HUES6 (cell line): Measurements from ENCODE around the gene SIRPD.

Experiments
- H3K27ac ChIP-seq: 2 replicates; pipeline ENCODE4 v1.7.0; 2013; ENCODE audit warnings: low read depth, mild to moderate bottlenecking, low read length, inconsistent platforms
- H3K27me3 ChIP-seq: 2 replicates; pipeline ENCODE4 v1.6.1; 2013; ENCODE audit warnings: low read length; ENCODE audit not compliant: control insufficient read depth, insufficient read depth
- H3K36me3 ChIP-seq: 2 replicates; pipeline ENCODE4 v1.6.1; 2013; ENCODE audit warnings: low read length; ENCODE audit not compliant: control insufficient read depth, insufficient read depth
- H3K4me1 ChIP-seq: 2 replicates; pipeline ENCODE4 v1.6.1; 2013; ENCODE audit warnings: low read length; ENCODE audit not compliant: control insufficient read depth, insufficient read depth
- H3K4me3 ChIP-seq: 2 replicates; pipeline ENCODE4 v1.5.1; 2013; ENCODE audit warnings: low read depth, low read length
- H3K9ac ChIP-seq: one replicate; pipeline ENCODE4 v1.6.1; 2013; ENCODE audit warnings: mild to moderate bottlenecking, low read length
- H3K9me3 ChIP-seq: 2 replicates; pipeline ENCODE4 v1.6.1; 2013; ENCODE audit warnings: low read depth, low read length; ENCODE audit not compliant: control insufficient read depth, insufficient read depth

SIRPD gene

GRCh38 chr20:1569415-1569881 lies 11.9 kb upstream of the SIRPD start:
- H3K27ac ChIP-seq, result no peak overlapping the region
- H3K27me3 ChIP-seq, result no peaks in the 10 kb centered on the region

DNA sequence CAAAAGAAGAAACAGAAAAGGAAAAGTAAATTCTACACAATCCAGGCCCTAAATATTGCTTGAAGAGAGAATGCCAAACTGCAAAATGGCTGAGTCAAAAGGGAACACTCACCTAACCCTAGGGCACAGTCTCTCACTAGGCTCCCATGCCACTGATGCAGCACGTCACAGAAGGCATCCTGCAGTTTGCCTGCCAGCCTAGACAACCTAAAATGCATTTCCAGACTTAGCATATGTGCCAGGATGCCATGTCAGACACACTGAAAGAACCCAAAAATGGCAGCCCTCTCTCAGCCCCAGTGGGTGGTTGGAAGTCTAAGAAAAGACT lies 10.6 kb upstream of the SIRPD start:
- Histone ChIP-seq H3K9ac (no peak overlapping the region), H3K4me1 (peaks cover 2% of the 10 kb centered on the region; the same call in 1 of the 2 replicates), H3K27me3 (no peaks in the 10 kb centered on the region)

More at GRCh38 chr20:1569415-1569881, 11.9 kb upstream of the SIRPD start:
- Histone ChIP-seq H3K9ac (no peak overlapping the region), H3K9me3 (no peaks in the 10 kb centered on the region), H3K4me3 (no peak overlapping the region), H3K4me1 (peaks cover 2% of the 10 kb centered on the region; the same call in 1 of the 2 replicates), H3K36me3 (no peaks in the 10 kb centered on the region)

GRCh38 chr20:1567392-1568162 lies 10.1 kb upstream of the SIRPD start:
- no peak overlapping the region for H3K27ac ChIP-seq
- no peaks in the 10 kb centered on the region for H3K27me3 ChIP-seq
- H3K4me3 ChIP-seq, result no peak overlapping the region
- no peak overlapping the region for H3K9ac ChIP-seq
- no peaks in the 10 kb centered on the region for H3K9me3 ChIP-seq
- no peaks in the 10 kb centered on the region for H3K36me3 ChIP-seq
- peaks cover 2% of the 10 kb centered on the region; the same call in 1 of the 2 replicates for H3K4me1 ChIP-seq

More for the DNA sequence above, 10.6 kb upstream of the SIRPD start:
- Histone ChIP-seq H3K9me3 (no peaks in the 10 kb centered on the region), H3K4me3 (no peak overlapping the region), H3K27ac (no peak overlapping the region), H3K36me3 (no peaks in the 10 kb centered on the region)

- H3K36me3 ChIP-seq, result no peaks in the 10 kb centered on the region
- H3K27me3 ChIP-seq, result no peaks in the 10 kb centered on the region
- no peak overlapping the region for H3K9ac ChIP-seq
- no peaks in the 10 kb centered on the region for H3K9me3 ChIP-seq
- no peak overlapping the region for H3K4me3 ChIP-seq
- H3K27ac ChIP-seq, result no peak overlapping the region
- H3K4me1 ChIP-seq, result peaks cover 2% of the 10 kb centered on the region; the same call in 1 of the 2 replicates
Observed at GRCh38 chr20:1566701-1567100, 9.2 kb upstream of the SIRPD start.

GRCh38 chr20:1565461-1565860 lies 8.0 kb upstream of the SIRPD start:
- Histone ChIP-seq H3K36me3 (no peaks in the 10 kb centered on the region), H3K9ac (no peak overlapping the region), H3K4me1 (peaks cover 2% of the 10 kb centered on the region; the same call in 1 of the 2 replicates), H3K9me3 (no peaks in the 10 kb centered on the region), H3K4me3 (no peak overlapping the region), H3K27me3 (no peaks in the 10 kb centered on the region), H3K27ac (no peak overlapping the region)

DNA sequence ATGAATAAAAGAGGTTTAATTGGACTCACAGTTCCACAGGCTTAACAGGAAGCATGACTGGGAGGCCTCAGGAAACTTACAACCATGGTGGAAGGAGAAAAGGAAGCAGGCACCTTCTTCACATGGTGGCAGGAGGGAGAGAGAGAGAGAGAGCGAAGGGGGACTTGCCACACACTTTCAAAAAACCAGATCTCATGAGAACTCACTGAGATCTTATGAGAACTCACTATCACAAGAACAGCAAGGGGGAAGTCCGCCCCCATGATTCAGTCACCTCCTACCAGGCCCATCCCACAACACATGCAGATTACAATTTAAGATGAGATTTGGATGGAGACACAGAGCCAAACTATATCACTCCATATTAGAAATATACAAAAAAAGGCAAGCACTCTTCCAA lies 6.1 kb upstream of the SIRPD start:
- H3K27me3 ChIP-seq, result no peaks in the 10 kb centered on the region
- no peak overlapping the region for H3K27ac ChIP-seq
- no peak overlapping the region for H3K4me3 ChIP-seq
- H3K4me1 ChIP-seq, result no peaks in the 10 kb centered on the region; the same call in 1 of the 2 replicates
- no peaks in the 10 kb centered on the region for H3K36me3 ChIP-seq
- no peak overlapping the region for H3K9ac ChIP-seq
- H3K9me3 ChIP-seq, result no peaks in the 10 kb centered on the region

DNA sequence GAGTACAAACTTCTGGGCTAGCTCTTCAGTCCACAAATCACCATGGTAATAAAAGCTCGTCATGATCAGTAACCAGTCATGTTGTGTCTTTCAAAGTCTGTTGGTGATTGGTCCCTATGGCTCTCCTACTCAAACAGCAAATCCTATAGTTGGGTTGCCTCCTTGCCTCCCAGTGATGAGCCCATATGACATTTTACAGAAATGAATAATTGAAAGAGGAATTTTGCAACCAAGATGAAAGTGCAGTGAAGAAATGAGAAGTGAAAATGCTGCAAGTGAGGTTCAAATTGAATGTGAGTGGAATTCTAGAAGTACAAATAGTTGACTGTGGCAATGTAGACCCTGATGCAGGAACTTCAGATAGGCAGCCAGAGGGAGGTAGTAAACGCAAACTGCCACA lies 5.1 kb upstream of the SIRPD start:
- no peak overlapping the region for H3K4me3 ChIP-seq
- H3K9ac ChIP-seq, result no peak overlapping the region
- no peak overlapping the region for H3K27ac ChIP-seq
- no peaks in the 10 kb centered on the region for H3K27me3 ChIP-seq
- H3K36me3 ChIP-seq, result no peaks in the 10 kb centered on the region
- H3K9me3 ChIP-seq, result no peaks in the 10 kb centered on the region
- H3K4me1 ChIP-seq, result no peaks in the 10 kb centered on the region; the same call in 1 of the 2 replicates

- Histone ChIP-seq H3K36me3 (no peaks in the 10 kb centered on the region), H3K4me1 (no peaks in the 10 kb centered on the region), H3K9ac (no peak overlapping the region), H3K9me3 (no peaks in the 10 kb centered on the region), H3K4me3 (no peak overlapping the region), H3K27ac (no peak overlapping the region), H3K27me3 (no peaks in the 10 kb centered on the region)
Observed at GRCh38 chr20:1561350-1561749, 3.8 kb upstream of the SIRPD start.

GRCh38 chr20:1555952-1556351 lies 1.6 kb downstream of the SIRPD start:
- Histone ChIP-seq H3K9me3 (peaks cover 6% of the 10 kb centered on the region; the same call in 1 of the 2 replicates), H3K4me3 (no peak overlapping the region), H3K27me3 (no peaks in the 10 kb centered on the region), H3K27ac (no peak overlapping the region), H3K9ac (no peak overlapping the region), H3K4me1 (no peaks in the 10 kb centered on the region), H3K36me3 (no peaks in the 10 kb centered on the region)

DNA sequence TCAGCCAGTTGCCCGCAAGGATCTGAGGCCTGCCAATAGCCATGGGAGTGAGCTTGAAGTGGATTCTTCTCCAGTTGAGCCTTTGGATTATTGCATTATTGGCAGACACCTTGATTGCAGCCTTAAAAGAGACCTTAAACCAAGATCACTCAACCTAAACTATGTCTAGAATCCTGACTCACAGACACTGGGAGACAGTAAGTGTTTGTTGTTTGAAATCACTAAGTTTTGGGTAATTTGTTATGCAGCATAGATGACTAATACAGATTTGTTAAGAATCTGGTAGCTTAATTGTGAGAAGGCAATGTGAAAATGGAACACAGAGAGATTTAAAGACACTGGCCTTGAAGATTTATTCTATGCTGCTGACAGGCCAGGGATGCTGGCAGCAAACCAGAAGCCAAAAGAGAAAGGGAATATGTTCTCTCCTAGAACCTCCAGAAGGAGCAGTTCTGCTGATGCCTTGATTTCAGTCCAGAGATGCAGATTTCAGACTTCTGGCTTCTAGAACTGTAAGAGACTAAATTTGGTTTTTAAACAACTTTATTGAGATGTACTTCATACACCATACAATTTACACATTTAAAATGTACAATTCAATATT lies 17.6 kb downstream of the SIRPD start:
- Histone ChIP-seq H3K9me3 (no peaks in the 10 kb centered on the region), H3K27me3 (no peaks in the 10 kb centered on the region), H3K4me1 (no peaks in the 10 kb centered on the region), H3K9ac (no peak overlapping the region), H3K36me3 (no peaks in the 10 kb centered on the region), H3K4me3 (no peak overlapping the region), H3K27ac (no peak overlapping the region)

GRCh38 chr20:1538655-1539054 lies 18.9 kb downstream of the SIRPD start:
- no peaks in the 10 kb centered on the region for H3K4me1 ChIP-seq
- no peak overlapping the region for H3K27ac ChIP-seq
- H3K36me3 ChIP-seq, result no peaks in the 10 kb centered on the region
- H3K9me3 ChIP-seq, result no peaks in the 10 kb centered on the region
- H3K4me3 ChIP-seq, result no peak overlapping the region
- no peaks in the 10 kb centered on the region for H3K27me3 ChIP-seq
- H3K9ac ChIP-seq, result no peak overlapping the region
